ENCODE measurements around the gene PIWIL4.

Gene PIWIL4

GRCh38 chr11:94528551-94528950 lies 38.6 kb upstream of the PIWIL4 start:
- no peak for TF ChIP-seq CTCF (IDR thresholded peaks at IDR 0.05)

- no peak for TF ChIP-seq CTCF (IDR thresholded peaks at IDR 0.05)
Observed at GRCh38 chr11:94532211-94532610, 35.0 kb upstream of the PIWIL4 start.

- no peak for TF ChIP-seq CTCF (IDR thresholded peaks at IDR 0.05)
Observed at GRCh38 chr11:94533206-94533605, 34.0 kb upstream of the PIWIL4 start.

GRCh38 chr11:94533696-94534630 lies 33.2 kb upstream of the PIWIL4 start:
- TF ChIP-seq CTCF (IDR thresholded peaks at IDR 0.05), result no peak

- TF ChIP-seq CTCF (IDR thresholded peaks at IDR 0.05), result no peak
Observed at GRCh38 chr11:94536386-94536785, 30.8 kb upstream of the PIWIL4 start.

- no peak for TF ChIP-seq CTCF (IDR thresholded peaks at IDR 0.05)
Observed at GRCh38 chr11:94537031-94537600, 30.1 kb upstream of the PIWIL4 start.

- TF ChIP-seq CTCF (IDR thresholded peaks at IDR 0.05), result no peak
Observed at GRCh38 chr11:94539420-94539819, 27.7 kb upstream of the PIWIL4 start.

Data from LNCAP (cell line).